ENCODE results near the gene GALNT7. TPM values are rescaled to one million over a fixed set of nuclear protein-coding genes. Genes with fewer than 3 reads are reported as not detected.

GALNT7 gene
- total RNA-seq, 4 donors from 2014 or later, result 37.1 to 139 (median 96.4) TPM

DNA sequence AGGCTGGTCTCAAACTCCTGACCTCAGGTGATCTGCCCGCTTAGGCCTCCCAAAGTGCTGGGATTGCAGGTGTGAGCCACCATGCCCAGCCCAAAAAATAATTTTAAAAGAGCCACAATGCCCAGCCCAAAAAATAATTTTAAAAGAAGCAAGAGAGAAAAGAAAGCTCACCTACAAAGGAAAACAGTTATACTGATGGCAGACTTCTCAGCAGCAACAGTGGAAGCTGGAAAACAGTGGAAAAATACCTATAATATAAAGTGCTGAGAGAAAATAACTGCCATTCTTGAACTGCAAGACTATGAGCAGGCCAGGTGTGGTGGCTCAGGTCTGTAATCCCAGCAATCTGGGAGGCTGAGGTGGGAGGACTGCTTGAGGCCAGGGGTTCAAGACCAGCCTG lies 178.9 kb downstream of the GALNT7 start:
- DNase-seq, result no peak
- Histone ChIP-seq H3K9me3 (no peaks in the 10 kb centered on the region), H3K27ac (no peak overlapping the region), H3K4me3 (no peak overlapping the region), H3K4me1 (no peaks in the 10 kb centered on the region), H3K36me3 (no peaks in the 10 kb centered on the region), H3K27me3 (no peaks in the 10 kb centered on the region)
- no peak for TF ChIP-seq POLR2A (IDR thresholded peaks at IDR 0.05)
- TF ChIP-seq, protein P1, sequence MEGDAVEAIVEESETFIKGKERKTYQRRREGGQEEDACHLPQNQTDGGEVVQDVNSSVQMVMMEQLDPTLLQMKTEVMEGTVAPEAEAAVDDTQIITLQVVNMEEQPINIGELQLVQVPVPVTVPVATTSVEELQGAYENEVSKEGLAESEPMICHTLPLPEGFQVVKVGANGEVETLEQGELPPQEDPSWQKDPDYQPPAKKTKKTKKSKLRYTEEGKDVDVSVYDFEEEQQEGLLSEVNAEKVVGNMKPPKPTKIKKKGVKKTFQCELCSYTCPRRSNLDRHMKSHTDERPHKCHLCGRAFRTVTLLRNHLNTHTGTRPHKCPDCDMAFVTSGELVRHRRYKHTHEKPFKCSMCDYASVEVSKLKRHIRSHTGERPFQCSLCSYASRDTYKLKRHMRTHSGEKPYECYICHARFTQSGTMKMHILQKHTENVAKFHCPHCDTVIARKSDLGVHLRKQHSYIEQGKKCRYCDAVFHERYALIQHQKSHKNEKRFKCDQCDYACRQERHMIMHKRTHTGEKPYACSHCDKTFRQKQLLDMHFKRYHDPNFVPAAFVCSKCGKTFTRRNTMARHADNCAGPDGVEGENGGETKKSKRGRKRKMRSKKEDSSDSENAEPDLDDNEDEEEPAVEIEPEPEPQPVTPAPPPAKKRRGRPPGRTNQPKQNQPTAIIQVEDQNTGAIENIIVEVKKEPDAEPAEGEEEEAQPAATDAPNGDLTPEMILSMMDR (IDR thresholded peaks at IDR 0.05), result no peak

DNA sequence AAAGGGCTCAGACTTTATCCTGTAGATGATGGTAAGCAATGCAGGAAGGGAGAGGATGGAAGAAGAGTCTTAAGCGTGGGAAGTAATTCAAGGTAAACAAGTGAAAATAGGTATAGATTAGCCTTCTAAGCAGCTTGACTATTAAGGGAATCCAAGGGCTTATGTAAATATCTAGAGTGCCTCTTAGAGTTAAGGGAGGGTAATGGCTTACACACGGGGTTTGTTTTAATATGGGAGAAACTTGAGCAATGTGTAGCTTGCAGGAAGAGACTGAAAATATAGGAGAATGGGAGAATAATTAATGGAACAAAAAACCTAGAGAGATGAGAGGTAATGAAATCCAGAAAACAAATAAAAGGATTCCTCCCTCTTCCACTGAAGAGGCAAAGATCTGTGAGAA lies 189.3 kb downstream of the GALNT7 start:
- TF ChIP-seq POLR2A (IDR thresholded peaks at IDR 0.05), result no peak
- TF ChIP-seq, protein P1 (IDR thresholded peaks at IDR 0.05), result no peak
- no peak overlapping the region for H3K4me3 ChIP-seq
- no peak for DNase-seq
- H3K27ac ChIP-seq, result no peak overlapping the region
- no peaks in the 10 kb centered on the region for H3K4me1 ChIP-seq
- no peaks in the 10 kb centered on the region for H3K36me3 ChIP-seq
- H3K9me3 ChIP-seq, result no peaks in the 10 kb centered on the region
- H3K27me3 ChIP-seq, result no peaks in the 10 kb centered on the region

DNA sequence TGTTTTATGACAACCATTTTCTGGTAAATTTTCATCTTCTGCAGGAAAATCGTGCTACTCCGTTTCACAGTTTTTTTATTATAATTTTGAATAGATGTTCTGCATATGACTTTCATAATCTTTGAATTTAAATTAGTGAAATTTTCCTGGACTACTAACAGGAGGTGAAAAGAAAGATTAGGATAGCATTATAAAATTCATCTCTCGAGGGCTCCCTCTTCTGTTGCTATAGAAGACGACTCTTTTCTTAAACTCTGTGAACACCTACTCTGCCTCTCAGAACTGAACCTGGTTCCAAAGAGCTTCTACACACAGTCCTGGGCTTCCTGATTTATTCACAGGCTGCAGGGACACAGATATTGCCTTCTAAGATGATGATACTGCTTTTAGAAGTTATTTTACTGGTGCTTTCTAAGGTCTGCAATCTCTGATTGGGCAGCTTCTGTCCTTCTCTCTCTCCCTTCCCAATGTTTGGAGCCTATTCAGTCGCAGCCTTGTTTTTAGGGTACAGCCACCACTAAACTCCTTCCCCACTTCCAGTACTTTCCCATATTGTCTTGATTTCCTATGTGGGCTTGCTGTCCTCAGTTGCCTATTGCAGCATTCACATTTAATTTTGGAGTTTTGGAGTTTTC lies 192.1 kb downstream of the GALNT7 start:
- Histone ChIP-seq H3K36me3 (no peaks in the 10 kb centered on the region), H3K4me1 (no peaks in the 10 kb centered on the region), H3K9me3 (no peaks in the 10 kb centered on the region), H3K27me3 (no peaks in the 10 kb centered on the region), H3K27ac (no peak overlapping the region), H3K4me3 (no peak overlapping the region)
- TF ChIP-seq POLR2A (IDR thresholded peaks at IDR 0.05), result no peak
- TF ChIP-seq, protein P1 (IDR thresholded peaks at IDR 0.05), result peak in 3 of 6 experiments; percentile 22 to 33 (median 27)
- DNase-seq, result no peak

DNA sequence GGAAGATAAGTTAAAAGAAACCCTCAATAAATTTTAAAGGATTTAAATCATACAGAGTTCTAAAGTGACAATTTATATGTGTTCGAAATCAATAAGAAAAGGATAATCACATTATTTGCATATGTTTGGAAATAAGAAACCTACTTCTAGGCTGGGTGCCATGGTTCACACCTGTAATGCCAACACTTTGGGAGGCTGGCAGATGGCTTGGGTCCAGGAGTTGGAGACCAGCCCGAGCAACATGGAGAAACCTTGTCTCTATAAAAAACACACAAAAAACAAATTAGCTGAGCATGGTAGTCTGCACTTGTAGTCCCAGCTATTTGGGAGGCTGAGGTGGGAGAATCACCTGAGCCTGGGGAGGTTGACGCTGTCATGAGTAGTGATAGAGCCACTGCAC lies 194.1 kb downstream of the GALNT7 start:
- Histone ChIP-seq H3K27me3 (no peaks in the 10 kb centered on the region), H3K27ac (no peak overlapping the region), H3K36me3 (no peaks in the 10 kb centered on the region), H3K9me3 (no peaks in the 10 kb centered on the region), H3K4me3 (no peak overlapping the region), H3K4me1 (peaks cover 0 to 3% (median 0%) of the 10 kb centered on the region in 4 donors)
- DNase-seq, result no peak
- TF ChIP-seq, protein P1 (IDR thresholded peaks at IDR 0.05), result no peak
- no peak for TF ChIP-seq POLR2A (IDR thresholded peaks at IDR 0.05)

DNA sequence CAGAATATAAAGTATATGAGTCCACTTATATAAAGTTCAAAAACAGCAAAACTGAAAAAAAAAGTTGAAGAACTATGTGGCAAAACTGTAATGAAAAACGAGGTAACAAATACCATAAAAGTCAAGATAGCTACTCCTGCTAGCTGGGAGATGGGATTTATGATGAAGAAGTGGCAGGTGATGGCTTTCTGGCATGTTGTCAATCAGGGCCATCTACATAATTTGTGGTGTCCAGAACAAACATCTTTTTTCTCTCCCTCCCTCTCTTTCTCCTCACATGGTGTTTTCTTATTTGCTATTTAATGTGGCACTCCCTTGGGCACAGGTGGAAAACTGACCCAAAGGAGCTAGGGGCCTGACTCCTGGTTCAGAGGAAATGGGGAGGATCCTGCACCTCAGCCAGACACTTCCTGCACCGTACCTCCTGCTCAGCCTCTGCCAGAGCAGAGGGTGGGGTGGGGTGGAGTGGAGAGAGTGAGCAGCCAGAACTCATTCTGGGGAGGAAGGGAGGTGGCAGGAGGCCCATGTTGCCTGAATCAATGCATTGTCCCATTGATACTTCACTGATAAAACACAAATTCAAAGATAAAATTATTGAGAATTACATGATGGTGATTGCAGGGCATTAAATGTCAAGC lies 196.9 kb downstream of the GALNT7 start:
- H3K4me1 ChIP-seq, result peaks cover 0 to 3% (median 0%) of the 10 kb centered on the region in 4 donors
- H3K9me3 ChIP-seq, result no peaks in the 10 kb centered on the region
- TF ChIP-seq, protein P1 (IDR thresholded peaks at IDR 0.05), result no peak
- no peak for TF ChIP-seq POLR2A (IDR thresholded peaks at IDR 0.05)
- no peaks in the 10 kb centered on the region for H3K36me3 ChIP-seq
- no peak overlapping the region for H3K4me3 ChIP-seq
- no peaks in the 10 kb centered on the region for H3K27me3 ChIP-seq
- no peak for DNase-seq
- H3K27ac ChIP-seq, result no peak overlapping the region

Data from Peyer's patch (tissue), 4 donors.